ENCODE data around the gene IL17B. TPM values are rescaled to one million over a fixed set of nuclear protein-coding genes. Genes with fewer than 3 reads are reported as not detected.

The IL17B gene
- total RNA-seq, 1 donor from 2014 or later: not detected

DNA sequence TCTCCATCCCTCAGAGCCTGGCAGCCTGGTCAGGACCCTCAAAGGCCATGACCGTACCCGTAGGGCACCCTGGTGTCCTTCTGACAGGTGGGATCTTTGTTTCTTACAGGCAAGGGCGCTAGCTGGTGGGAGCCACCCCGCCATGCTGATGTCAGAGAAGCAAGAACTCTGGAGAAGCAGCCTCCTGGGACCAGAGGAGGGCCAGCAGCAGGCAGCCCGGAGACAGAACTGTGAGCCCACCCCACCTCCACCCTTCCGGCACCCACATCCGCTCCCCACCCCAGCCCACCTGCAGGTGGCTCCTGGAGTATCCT is 42.2 kb upstream of the IL17B start:
- TF ChIP-seq CTCF (IDR thresholded peaks at IDR 0.05; ENCODE audit: insufficient read depth, low read length, poor library complexity, severe bottlenecking): no peak
- Histone ChIP-seq H3K27me3 (ENCODE audit: control insufficient read depth, insufficient read depth, low read length) (no peaks in the 10 kb centered on the region), H3K36me3 (ENCODE audit: control insufficient read depth, insufficient read depth, low read length) (no peaks in the 10 kb centered on the region), H3K4me3 (ENCODE audit: low read depth, low read length) (no peak overlapping the region)
- no peak for DNase-seq (ENCODE audit: low read depth)

DNA sequence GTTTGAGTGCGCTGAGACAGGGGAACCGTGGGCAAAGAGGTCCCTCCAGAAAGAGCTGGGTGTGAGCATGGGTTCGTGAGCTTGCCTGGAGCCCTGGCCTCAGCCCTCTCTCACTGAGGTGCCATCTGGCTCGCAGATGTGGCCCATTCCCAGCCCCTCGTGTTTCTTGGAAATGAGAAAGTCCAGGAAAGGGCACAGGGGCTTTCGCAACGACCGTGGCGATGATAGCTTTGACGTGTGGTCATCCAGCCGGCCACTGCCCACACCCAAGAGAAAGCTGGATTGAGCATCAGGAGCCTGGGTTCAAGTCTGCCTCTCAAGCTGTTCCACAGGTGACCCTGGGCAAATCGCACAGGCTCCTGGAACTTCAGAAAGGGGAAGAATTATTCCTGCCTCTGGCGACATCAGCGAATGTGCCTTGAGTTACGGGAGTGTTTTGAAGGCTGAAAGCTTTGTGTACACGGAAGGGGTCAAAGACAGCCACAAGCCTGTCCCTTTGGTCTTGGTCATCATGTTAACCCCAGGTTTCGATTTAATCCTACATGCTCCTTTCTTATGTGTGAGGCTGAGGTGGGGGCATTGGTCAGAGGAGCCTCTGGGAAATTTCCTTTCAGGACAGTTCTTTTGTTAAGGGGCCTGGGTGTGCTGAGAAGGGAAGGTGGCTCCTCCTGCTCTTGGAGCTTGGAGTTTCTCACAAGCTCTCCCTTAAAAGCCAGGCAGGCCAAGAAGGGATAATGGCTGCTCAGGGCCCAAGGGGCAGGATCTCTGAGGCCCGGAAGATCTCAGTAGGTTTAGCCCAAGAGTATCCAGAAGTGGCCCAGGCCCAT is 41.7 kb upstream of the IL17B start:
- H3K4me3 ChIP-seq (ENCODE audit: low read depth, low read length): no peak overlapping the region
- H3K27me3 ChIP-seq (ENCODE audit: control insufficient read depth, insufficient read depth, low read length): no peaks in the 10 kb centered on the region
- H3K36me3 ChIP-seq (ENCODE audit: control insufficient read depth, insufficient read depth, low read length): no peaks in the 10 kb centered on the region
- no peak for TF ChIP-seq CTCF (IDR thresholded peaks at IDR 0.05; ENCODE audit: insufficient read depth, low read length, poor library complexity, severe bottlenecking)
- DNase-seq (ENCODE audit: low read depth): no peak

GRCh38 chr5:149419859-149420544 is 40.9 kb upstream of the IL17B start:
- no peak overlapping the region for H3K4me3 ChIP-seq (ENCODE audit: low read depth, low read length)
- no peaks in the 10 kb centered on the region for H3K36me3 ChIP-seq (ENCODE audit: control insufficient read depth, insufficient read depth, low read length)
- H3K27me3 ChIP-seq (ENCODE audit: control insufficient read depth, insufficient read depth, low read length): no peaks in the 10 kb centered on the region
- no peak for DNase-seq (ENCODE audit: low read depth)
- no peak for TF ChIP-seq CTCF (IDR thresholded peaks at IDR 0.05; ENCODE audit: insufficient read depth, low read length, poor library complexity, severe bottlenecking)

DNA sequence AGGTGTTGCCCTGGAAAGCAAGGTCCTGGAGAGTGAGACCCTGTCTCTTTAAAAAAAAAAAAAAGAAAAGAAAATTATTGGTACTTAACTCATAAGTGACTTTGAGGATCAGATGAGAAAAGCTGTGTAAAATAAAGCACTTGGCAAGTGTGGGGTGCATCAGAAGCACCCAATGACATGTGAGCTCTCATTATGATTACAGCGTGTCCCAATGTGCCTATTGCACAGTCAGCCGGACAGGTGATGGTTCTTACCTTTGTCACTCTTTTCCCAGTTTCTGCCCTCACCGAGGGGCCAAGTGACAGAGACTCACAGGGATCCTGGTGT is 40.4 kb upstream of the IL17B start:
- no peaks in the 10 kb centered on the region for H3K27me3 ChIP-seq (ENCODE audit: control insufficient read depth, insufficient read depth, low read length)
- no peak for DNase-seq (ENCODE audit: low read depth)
- no peak overlapping the region for H3K4me3 ChIP-seq (ENCODE audit: low read depth, low read length)
- no peak for TF ChIP-seq CTCF (IDR thresholded peaks at IDR 0.05; ENCODE audit: insufficient read depth, low read length, poor library complexity, severe bottlenecking)
- no peaks in the 10 kb centered on the region for H3K36me3 ChIP-seq (ENCODE audit: control insufficient read depth, insufficient read depth, low read length)

DNA sequence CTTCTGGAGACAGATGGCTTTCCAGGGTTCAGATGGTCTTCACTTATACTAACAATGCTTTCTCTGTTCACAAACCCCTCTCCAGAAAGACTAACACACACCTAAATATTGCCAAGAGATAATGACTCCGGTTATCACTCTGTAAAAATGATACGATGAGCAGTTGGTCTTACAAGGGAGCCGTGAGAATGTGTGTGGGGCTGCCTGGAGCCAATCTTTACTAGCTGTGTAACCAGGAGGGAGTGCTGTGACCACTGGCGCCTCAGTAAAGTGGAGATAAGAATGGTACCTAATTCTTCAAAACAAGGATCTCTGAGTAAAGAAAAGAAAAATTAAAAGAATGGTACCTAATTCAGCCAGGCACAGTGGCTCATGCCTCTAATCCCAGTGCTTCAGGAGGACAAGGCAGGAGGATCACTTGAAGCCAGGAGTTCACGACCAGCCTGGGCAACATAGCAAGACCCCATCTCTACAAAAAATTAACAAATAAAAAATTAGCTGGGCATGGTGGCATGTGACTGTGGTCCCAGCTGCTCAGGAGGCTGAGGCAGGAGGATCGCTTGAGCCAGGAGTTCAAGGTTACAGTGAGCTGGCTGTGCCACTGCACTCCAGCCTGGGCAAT is 39.9 kb upstream of the IL17B start:
- no peak overlapping the region for H3K4me3 ChIP-seq (ENCODE audit: low read depth, low read length)
- no peak for TF ChIP-seq CTCF (IDR thresholded peaks at IDR 0.05; ENCODE audit: insufficient read depth, low read length, poor library complexity, severe bottlenecking)
- no peaks in the 10 kb centered on the region for H3K27me3 ChIP-seq (ENCODE audit: control insufficient read depth, insufficient read depth, low read length)
- no peak for DNase-seq (ENCODE audit: low read depth)
- no peaks in the 10 kb centered on the region for H3K36me3 ChIP-seq (ENCODE audit: control insufficient read depth, insufficient read depth, low read length)

Data from kidney epithelial cell (primary cell).